ENCODE data around the gene PCDH20. TPM values are rescaled to one million over a fixed set of nuclear protein-coding genes. Genes with fewer than 3 reads are reported as not detected.

PCDH20 gene
- total and polyA plus RNA-seq, 4 donors = 0.33 to 1.3 (median 0.76) TPM

DNA sequence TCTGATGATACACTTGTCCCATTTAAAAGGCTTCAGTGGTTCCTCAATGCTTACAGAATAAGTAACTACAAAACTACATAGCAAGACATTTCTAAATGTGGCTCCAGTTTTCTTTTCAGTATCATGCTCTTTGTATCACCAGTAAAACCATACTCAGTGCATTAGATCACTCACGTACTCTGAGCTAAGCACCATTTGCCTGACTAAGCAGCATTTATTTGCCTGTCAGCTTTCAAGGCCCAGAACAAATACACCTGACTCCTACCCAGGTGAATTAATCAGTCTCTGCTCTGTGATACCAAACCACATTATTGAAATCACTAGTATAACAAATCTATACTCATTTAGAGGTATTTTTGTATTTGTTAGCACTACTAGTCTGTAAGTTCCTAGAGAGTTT, 47.4 kb upstream of the PCDH20 start:
- WGBS = 84% methylated on average over 1 of the region's 1 CpG
- Histone ChIP-seq H3K4me3 (ENCODE audit: low read depth in 1 of 3, low read length in 3 of 3) (no peak overlapping the region), H3K27ac (ENCODE audit: low read depth in 1 of 2, low read length in 2 of 2) (no peak overlapping the region), H3K4me1 (ENCODE audit: control insufficient read depth in 4 of 4, insufficient read depth in 4 of 4, low read length in 3 of 4) (no peaks in the 10 kb centered on the region), H3K27me3 (ENCODE audit: control insufficient read depth in 4 of 4, insufficient read depth in 4 of 4, low read length in 3 of 4) (no peaks in the 10 kb centered on the region), H3K36me3 (ENCODE audit: control insufficient read depth in 4 of 4, insufficient read depth in 3 of 4, low read depth in 1 of 4, low read length in 3 of 4) (no peaks in the 10 kb centered on the region), H3K9ac (ENCODE audit: low read depth in 1 of 2, low read length in 2 of 2) (no peak overlapping the region), H3K9me3 (ENCODE audit: control insufficient read depth in 4 of 4, low read length in 3 of 4) (no peaks in the 10 kb centered on the region)
- DNase-seq (ENCODE audit: low spot score) = no peak
- TF ChIP-seq YY1 (IDR thresholded peaks at IDR 0.05) (no peak), JUND (IDR thresholded peaks at IDR 0.05) (no peak), SP1 (IDR thresholded peaks at IDR 0.05) (no peak), FOXA1 (IDR thresholded peaks at IDR 0.05) (no peak), FOXA2 (IDR thresholded peaks at IDR 0.05) (no peak), HNF4G (IDR thresholded peaks at IDR 0.05) (no peak), GABPA (IDR thresholded peaks at IDR 0.05 in 1 of 2, conservative IDR thresholded peaks at IDR 0.05 in 1 of 2) (no peak), EGR1 (IDR thresholded peaks at IDR 0.05; ENCODE audit: low read depth in 2 of 2) (no peak), RXRA (IDR thresholded peaks at IDR 0.05) (no peak), TAF1 (conservative IDR thresholded peaks at IDR 0.05) (no peak)
- TF ChIP-seq, protein P1, sequence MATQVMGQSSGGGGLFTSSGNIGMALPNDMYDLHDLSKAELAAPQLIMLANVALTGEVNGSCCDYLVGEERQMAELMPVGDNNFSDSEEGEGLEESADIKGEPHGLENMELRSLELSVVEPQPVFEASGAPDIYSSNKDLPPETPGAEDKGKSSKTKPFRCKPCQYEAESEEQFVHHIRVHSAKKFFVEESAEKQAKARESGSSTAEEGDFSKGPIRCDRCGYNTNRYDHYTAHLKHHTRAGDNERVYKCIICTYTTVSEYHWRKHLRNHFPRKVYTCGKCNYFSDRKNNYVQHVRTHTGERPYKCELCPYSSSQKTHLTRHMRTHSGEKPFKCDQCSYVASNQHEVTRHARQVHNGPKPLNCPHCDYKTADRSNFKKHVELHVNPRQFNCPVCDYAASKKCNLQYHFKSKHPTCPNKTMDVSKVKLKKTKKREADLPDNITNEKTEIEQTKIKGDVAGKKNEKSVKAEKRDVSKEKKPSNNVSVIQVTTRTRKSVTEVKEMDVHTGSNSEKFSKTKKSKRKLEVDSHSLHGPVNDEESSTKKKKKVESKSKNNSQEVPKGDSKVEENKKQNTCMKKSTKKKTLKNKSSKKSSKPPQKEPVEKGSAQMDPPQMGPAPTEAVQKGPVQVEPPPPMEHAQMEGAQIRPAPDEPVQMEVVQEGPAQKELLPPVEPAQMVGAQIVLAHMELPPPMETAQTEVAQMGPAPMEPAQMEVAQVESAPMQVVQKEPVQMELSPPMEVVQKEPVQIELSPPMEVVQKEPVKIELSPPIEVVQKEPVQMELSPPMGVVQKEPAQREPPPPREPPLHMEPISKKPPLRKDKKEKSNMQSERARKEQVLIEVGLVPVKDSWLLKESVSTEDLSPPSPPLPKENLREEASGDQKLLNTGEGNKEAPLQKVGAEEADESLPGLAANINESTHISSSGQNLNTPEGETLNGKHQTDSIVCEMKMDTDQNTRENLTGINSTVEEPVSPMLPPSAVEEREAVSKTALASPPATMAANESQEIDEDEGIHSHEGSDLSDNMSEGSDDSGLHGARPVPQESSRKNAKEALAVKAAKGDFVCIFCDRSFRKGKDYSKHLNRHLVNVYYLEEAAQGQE (IDR thresholded peaks at IDR 0.05) = no peak
- TF ChIP-seq, protein P2, sequence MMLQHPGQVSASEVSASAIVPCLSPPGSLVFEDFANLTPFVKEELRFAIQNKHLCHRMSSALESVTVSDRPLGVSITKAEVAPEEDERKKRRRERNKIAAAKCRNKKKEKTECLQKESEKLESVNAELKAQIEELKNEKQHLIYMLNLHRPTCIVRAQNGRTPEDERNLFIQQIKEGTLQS (IDR thresholded peaks at IDR 0.05) = no peak
- TF ChIP-seq, protein P3, sequence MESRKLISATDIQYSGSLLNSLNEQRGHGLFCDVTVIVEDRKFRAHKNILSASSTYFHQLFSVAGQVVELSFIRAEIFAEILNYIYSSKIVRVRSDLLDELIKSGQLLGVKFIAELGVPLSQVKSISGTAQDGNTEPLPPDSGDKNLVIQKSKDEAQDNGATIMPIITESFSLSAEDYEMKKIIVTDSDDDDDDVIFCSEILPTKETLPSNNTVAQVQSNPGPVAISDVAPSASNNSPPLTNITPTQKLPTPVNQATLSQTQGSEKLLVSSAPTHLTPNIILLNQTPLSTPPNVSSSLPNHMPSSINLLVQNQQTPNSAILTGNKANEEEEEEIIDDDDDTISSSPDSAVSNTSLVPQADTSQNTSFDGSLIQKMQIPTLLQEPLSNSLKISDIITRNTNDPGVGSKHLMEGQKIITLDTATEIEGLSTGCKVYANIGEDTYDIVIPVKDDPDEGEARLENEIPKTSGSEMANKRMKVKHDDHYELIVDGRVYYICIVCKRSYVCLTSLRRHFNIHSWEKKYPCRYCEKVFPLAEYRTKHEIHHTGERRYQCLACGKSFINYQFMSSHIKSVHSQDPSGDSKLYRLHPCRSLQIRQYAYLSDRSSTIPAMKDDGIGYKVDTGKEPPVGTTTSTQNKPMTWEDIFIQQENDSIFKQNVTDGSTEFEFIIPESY (IDR thresholded peaks at IDR 0.05) = no peak
- TF ChIP-seq, protein P4, sequence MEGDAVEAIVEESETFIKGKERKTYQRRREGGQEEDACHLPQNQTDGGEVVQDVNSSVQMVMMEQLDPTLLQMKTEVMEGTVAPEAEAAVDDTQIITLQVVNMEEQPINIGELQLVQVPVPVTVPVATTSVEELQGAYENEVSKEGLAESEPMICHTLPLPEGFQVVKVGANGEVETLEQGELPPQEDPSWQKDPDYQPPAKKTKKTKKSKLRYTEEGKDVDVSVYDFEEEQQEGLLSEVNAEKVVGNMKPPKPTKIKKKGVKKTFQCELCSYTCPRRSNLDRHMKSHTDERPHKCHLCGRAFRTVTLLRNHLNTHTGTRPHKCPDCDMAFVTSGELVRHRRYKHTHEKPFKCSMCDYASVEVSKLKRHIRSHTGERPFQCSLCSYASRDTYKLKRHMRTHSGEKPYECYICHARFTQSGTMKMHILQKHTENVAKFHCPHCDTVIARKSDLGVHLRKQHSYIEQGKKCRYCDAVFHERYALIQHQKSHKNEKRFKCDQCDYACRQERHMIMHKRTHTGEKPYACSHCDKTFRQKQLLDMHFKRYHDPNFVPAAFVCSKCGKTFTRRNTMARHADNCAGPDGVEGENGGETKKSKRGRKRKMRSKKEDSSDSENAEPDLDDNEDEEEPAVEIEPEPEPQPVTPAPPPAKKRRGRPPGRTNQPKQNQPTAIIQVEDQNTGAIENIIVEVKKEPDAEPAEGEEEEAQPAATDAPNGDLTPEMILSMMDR (IDR thresholded peaks at IDR 0.05; ENCODE audit: low read depth, low read length, missing input control) = no peak
- TF ChIP-seq, protein P5, sequence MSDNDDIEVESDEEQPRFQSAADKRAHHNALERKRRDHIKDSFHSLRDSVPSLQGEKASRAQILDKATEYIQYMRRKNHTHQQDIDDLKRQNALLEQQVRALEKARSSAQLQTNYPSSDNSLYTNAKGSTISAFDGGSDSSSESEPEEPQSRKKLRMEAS (IDR thresholded peaks at IDR 0.05) = no peak

DNA sequence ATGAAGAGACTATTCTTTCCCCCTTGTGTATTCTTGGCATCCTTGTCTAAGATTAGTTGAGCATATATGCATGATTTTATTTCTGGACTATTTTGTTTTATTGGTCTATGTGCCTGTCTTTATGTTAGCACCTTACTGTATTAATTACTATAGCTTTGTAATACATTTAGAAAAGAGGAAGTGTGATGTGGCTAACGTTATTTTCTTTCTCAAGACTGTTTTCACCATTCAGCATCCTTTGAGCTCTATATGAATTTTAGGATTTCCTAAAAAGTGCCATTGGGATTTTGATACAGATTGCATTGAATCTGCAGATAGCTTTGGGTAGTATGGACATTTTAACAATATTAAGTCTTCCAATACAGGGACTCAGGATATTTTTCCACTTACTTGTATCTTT, 37.5 kb upstream of the PCDH20 start:
- DNase-seq (ENCODE audit: low spot score) = no peak
- WGBS = 40% methylated on average over 1 of the region's 1 CpG
- Histone ChIP-seq H3K27ac (ENCODE audit: low read depth in 1 of 2, low read length in 2 of 2) (no peak overlapping the region), H3K9ac (ENCODE audit: low read depth in 1 of 2, low read length in 2 of 2) (no peak overlapping the region), H3K36me3 (ENCODE audit: control insufficient read depth in 4 of 4, insufficient read depth in 3 of 4, low read depth in 1 of 4, low read length in 3 of 4) (no peaks in the 10 kb centered on the region), H3K4me1 (ENCODE audit: control insufficient read depth in 4 of 4, insufficient read depth in 4 of 4, low read length in 3 of 4) (no peaks in the 10 kb centered on the region), H3K27me3 (ENCODE audit: control insufficient read depth in 4 of 4, insufficient read depth in 4 of 4, low read length in 3 of 4) (no peaks in the 10 kb centered on the region), H3K4me3 (ENCODE audit: low read depth in 1 of 3, low read length in 3 of 3) (no peak overlapping the region), H3K9me3 (ENCODE audit: control insufficient read depth in 4 of 4, low read length in 3 of 4) (no peaks in the 10 kb centered on the region)
- TF ChIP-seq, protein P3 (IDR thresholded peaks at IDR 0.05) = no peak
- TF ChIP-seq NR2F2 (IDR thresholded peaks at IDR 0.05) (no peak), FOXA1 (IDR thresholded peaks at IDR 0.05) (no peak), HNF4A (conservative IDR thresholded peaks at IDR 0.05) (no peak), GABPA (IDR thresholded peaks at IDR 0.05 in 1 of 2, conservative IDR thresholded peaks at IDR 0.05 in 1 of 2) (no peak), YY1 (IDR thresholded peaks at IDR 0.05) (no peak), EGR1 (IDR thresholded peaks at IDR 0.05; ENCODE audit: low read depth in 2 of 2) (no peak), JUND (IDR thresholded peaks at IDR 0.05) (no peak), RAD21 (IDR thresholded peaks at IDR 0.05) (no peak), TAF1 (conservative IDR thresholded peaks at IDR 0.05) (no peak), FOXA2 (IDR thresholded peaks at IDR 0.05) (no peak), HNF4G (IDR thresholded peaks at IDR 0.05) (no peak)
- TF ChIP-seq, protein P4 (IDR thresholded peaks at IDR 0.05; ENCODE audit: low read depth, low read length, missing input control) = no peak
- TF ChIP-seq, protein P2 (IDR thresholded peaks at IDR 0.05) = no peak
- TF ChIP-seq, protein P5 (IDR thresholded peaks at IDR 0.05) = no peak

Data from liver (tissue), 9 donors.